C4-2B (cell line): ENCODE results near the gene H1-8.

Source experiments
- H3K27ac ChIP-seq: fragments of 450-650 bp; 2 replicates; pipeline ENCODE4 v1.5.1; 2017
- CTCF ChIP-seq: fragments of 450-650 bp; conservative IDR thresholded peaks from 2 replicates; pipeline ENCODE4 v1.5.1; 2017; ENCODE audit warnings: mild to moderate bottlenecking
- ZFX ChIP-seq: fragments of 450-650 bp; IDR thresholded peaks from 2 replicates; pipeline ENCODE4 v1.6.1; 2017

H1-8 gene

GRCh38 chr3:129586746-129587430, 43.9 kb downstream of the H1-8 start:
- no peak overlapping the region for H3K27ac ChIP-seq
- TF ChIP-seq ZFX: no peak
- no peak for TF ChIP-seq CTCF

- no peak overlapping the region for H3K27ac ChIP-seq
- TF ChIP-seq CTCF: no peak
- TF ChIP-seq ZFX: no peak
Observed at GRCh38 chr3:129587566-129588210, 44.7 kb downstream of the H1-8 start.

GRCh38 chr3:129590215-129590614, 47.2 kb downstream of the H1-8 start:
- no peak overlapping the region for H3K27ac ChIP-seq
- TF ChIP-seq CTCF: no peak
- no peak for TF ChIP-seq ZFX

- TF ChIP-seq ZFX: no peak
- TF ChIP-seq CTCF: no peak
- H3K27ac ChIP-seq: no peak overlapping the region
Observed at GRCh38 chr3:129591932-129592331, 49.0 kb downstream of the H1-8 start.

GRCh38 chr3:129592381-129593131, 49.6 kb downstream of the H1-8 start:
- TF ChIP-seq ZFX (no peak), CTCF (no peak)
- H3K27ac ChIP-seq: no peak overlapping the region

- TF ChIP-seq ZFX: no peak
- no peak for TF ChIP-seq CTCF
- H3K27ac ChIP-seq: no peak overlapping the region
Observed at GRCh38 chr3:129593230-129593594, 50.2 kb downstream of the H1-8 start.
